Testis (tissue), 2 donors: ENCODE measurements around the gene EFHB.

Experiments used
- POLR2A ChIP-seq: fragments of 450-650 bp; IDR thresholded peaks from one replicate; pipeline ENCODE4 v1.6.1; 2017; ENCODE audit warnings: antibody characterized with exemption, mild to moderate bottlenecking, moderate library complexity
- TF ChIP-seq, protein P1 (sequence below), 3 experiments: fragments of 450-650 bp in 2 of 3; fragments of 200-600 bp in 1 of 3; sonication (generic) in 1 of 3; IDR thresholded peaks; one replicate each; pipeline ENCODE4 v1.5.1; 2016 to 2019; ENCODE audit warnings: antibody characterized with exemption in 3 of 3, mild to moderate bottlenecking in 2 of 3, moderate library complexity in 1 of 3

DNA sequence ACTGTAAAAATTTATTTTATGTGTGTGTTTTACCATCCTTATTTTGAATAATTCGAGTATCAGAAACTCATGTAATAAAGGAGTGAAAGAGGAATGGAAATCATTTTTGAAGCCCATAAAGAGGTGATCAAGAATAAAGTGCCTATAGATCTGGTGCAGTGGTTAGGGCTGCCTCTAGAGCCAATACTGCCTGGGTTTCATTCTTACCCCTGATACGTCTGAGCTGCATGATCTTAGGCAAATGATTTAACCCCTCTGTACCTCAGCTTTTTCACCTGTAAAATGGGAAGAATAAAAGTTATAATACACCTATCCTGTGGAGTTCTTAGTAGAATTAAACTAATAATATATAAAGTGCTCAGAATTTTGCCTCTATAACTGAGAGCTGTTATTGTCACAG is 30.4 kb downstream of the EFHB start:
- TF ChIP-seq, protein P1, sequence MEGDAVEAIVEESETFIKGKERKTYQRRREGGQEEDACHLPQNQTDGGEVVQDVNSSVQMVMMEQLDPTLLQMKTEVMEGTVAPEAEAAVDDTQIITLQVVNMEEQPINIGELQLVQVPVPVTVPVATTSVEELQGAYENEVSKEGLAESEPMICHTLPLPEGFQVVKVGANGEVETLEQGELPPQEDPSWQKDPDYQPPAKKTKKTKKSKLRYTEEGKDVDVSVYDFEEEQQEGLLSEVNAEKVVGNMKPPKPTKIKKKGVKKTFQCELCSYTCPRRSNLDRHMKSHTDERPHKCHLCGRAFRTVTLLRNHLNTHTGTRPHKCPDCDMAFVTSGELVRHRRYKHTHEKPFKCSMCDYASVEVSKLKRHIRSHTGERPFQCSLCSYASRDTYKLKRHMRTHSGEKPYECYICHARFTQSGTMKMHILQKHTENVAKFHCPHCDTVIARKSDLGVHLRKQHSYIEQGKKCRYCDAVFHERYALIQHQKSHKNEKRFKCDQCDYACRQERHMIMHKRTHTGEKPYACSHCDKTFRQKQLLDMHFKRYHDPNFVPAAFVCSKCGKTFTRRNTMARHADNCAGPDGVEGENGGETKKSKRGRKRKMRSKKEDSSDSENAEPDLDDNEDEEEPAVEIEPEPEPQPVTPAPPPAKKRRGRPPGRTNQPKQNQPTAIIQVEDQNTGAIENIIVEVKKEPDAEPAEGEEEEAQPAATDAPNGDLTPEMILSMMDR (IDR thresholded peaks at IDR 0.05) = no peak
- no peak for TF ChIP-seq POLR2A
